Gastroesophageal sphincter (tissue), 4 donors: ENCODE measurements around the gene NRP2. TPM values are rescaled to one million over a fixed set of nuclear protein-coding genes. Genes with fewer than 3 reads are reported as not detected.

Experiments
- ATAC-seq: fragments of 150-250 bp; one replicate; pipeline ENCODE4 v1.9.1; 2016; ENCODE audit warnings: mild to moderate bottlenecking, moderate library complexity
- H3K27ac ChIP-seq, 4 donors: fragments of 200-600 bp; sonication (generic) in 3 of 4; 1 replicate in 3 of 4; 2 replicates in 1 of 4; pipeline ENCODE4 v1.5.1; 2016 to 2019
- H3K27me3 ChIP-seq: fragments of 200-600 bp; sonication (generic); one replicate; pipeline ENCODE4 v1.5.1; 2019
- H3K36me3 ChIP-seq, 2 donors: fragments of 200-600 bp; sonication (generic); one replicate each; pipeline ENCODE4 v1.5.1; 2019; ENCODE audit warnings: control low read depth in 1 of 2
- H3K4me1 ChIP-seq, 3 donors: fragments of 200-600 bp; sonication (generic); 1 replicate in 2 of 3; 2 replicates in 1 of 3; pipeline ENCODE4 v1.5.1; 2016 to 2019; ENCODE audit warnings: control low read depth in 2 of 3
- H3K4me3 ChIP-seq, 2 donors: fragments of 200-600 bp; sonication (generic); one replicate each; pipeline ENCODE4 v1.5.1; 2019; ENCODE audit warnings: mild to moderate bottlenecking in 1 of 2, moderate library complexity in 1 of 2
- H3K9me3 ChIP-seq, 3 donors: fragments of 200-600 bp; sonication (generic); one replicate each; pipeline ENCODE4 v1.5.1; 2017 to 2019; ENCODE audit warnings: control low read depth in 2 of 3
- EP300 ChIP-seq: sonication (generic); formaldehyde crosslinking; IDR thresholded peaks from one replicate; pipeline ENCODE4 v1.6.1; 2017; ENCODE audit warnings: antibody characterized with exemption, mild to moderate bottlenecking
- POLR2A ChIP-seq, 2 donors: fragments of 450-650 bp; IDR thresholded peaks; one replicate each; pipeline ENCODE4 v1.6.1; 2017; ENCODE audit warnings: antibody characterized with exemption in 2 of 2, mild to moderate bottlenecking in 2 of 2, moderate library complexity in 1 of 2
- POLR2AphosphoS5 ChIP-seq: sonication (generic); formaldehyde crosslinking; IDR thresholded peaks from one replicate; pipeline ENCODE4 v1.6.1; 2017; ENCODE audit warnings: antibody characterized with exemption
- WGBS, 2 donors: methylation state at CpG; one replicate each; pipeline ENCODE4 v1.1.5; 2018; ENCODE audit warnings: low coverage in 1 of 2; 5-methylcytosine and 5-hydroxymethylcytosine counted together
- total RNA-seq, 4 donors: library from RNA; depleted of rRNA; stranded (reverse); fragments of >200 nt; gene quantifications; one replicate each; pipeline ENCODE4 v1.1.0, GENCODE V29; 2016
- TF ChIP-seq, protein P1 (sequence below), 4 experiments: fragments of 200-600 bp in 2 of 4; fragments of 450-650 bp in 2 of 4; sonication (generic) in 1 of 4; IDR thresholded peaks; one replicate each; pipeline ENCODE4 v1.5.1; 2017 to 2019; ENCODE audit warnings: antibody characterized with exemption in 4 of 4, mild to moderate bottlenecking in 2 of 4, moderate library complexity in 2 of 4

Gene NRP2
- total RNA-seq, 4 donors from 2014 or later = 278 to 466 (median 371) TPM

DNA sequence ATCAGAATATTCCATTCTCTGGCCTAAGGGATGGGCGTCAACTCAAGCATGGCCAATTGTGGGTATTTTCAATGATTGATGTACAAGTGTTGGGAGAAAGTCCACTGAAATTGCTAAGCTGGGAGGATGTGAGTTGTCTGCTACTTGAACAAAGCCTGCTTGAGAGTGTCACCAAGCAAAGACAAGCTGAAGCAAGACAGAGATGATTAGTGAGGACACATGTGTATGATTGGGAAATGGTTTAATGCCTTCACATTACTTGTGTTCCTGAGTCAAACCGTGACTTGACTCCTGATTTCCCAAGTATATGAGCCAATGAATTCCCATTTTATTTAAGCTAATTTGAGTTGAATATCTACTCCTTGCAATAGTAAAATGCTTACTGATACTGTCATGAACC, 23.7 kb upstream of the NRP2 start:
- 83 to 100% methylated on average over 1 of the region's 2 CpGs for WGBS, 2 donors
- H3K36me3 ChIP-seq = no peaks in the 10 kb centered on the region
- TF ChIP-seq, protein P1, sequence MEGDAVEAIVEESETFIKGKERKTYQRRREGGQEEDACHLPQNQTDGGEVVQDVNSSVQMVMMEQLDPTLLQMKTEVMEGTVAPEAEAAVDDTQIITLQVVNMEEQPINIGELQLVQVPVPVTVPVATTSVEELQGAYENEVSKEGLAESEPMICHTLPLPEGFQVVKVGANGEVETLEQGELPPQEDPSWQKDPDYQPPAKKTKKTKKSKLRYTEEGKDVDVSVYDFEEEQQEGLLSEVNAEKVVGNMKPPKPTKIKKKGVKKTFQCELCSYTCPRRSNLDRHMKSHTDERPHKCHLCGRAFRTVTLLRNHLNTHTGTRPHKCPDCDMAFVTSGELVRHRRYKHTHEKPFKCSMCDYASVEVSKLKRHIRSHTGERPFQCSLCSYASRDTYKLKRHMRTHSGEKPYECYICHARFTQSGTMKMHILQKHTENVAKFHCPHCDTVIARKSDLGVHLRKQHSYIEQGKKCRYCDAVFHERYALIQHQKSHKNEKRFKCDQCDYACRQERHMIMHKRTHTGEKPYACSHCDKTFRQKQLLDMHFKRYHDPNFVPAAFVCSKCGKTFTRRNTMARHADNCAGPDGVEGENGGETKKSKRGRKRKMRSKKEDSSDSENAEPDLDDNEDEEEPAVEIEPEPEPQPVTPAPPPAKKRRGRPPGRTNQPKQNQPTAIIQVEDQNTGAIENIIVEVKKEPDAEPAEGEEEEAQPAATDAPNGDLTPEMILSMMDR (IDR thresholded peaks at IDR 0.05) = no peak
- TF ChIP-seq POLR2A (IDR thresholded peaks at IDR 0.05) (no peak), EP300 (no peak), POLR2AphosphoS5 (no peak)
- H3K9me3 ChIP-seq = no peaks in the 10 kb centered on the region
- ATAC-seq = no peak
- H3K4me3 ChIP-seq = no peak overlapping the region
- H3K27ac ChIP-seq = no peak overlapping the region
- peaks cover 0 to 13% (median 5%) of the 10 kb centered on the region in 3 donors for H3K4me1 ChIP-seq
- H3K27me3 ChIP-seq = no peaks in the 10 kb centered on the region

DNA sequence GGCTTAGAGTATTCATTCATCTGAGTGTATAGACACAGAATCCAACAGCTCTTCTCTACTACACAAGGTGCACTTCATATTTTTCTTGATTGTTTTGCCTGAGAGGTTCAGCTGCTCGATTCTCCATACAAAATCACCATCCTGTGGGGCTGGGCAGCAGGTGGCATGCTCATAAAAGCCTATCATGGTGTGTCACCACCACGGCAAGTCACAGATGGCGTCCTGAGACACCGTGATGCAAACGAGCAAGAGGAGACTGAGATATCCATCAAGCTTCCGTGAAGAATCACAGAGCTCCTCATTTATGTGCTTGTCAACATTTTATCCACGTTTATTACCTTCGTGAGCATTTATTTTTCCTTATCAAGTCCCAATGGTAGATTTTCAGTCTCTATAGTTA, 22.4 kb upstream of the NRP2 start:
- ATAC-seq = no peak
- no peak overlapping the region for H3K4me3 ChIP-seq
- WGBS, 2 donors = 88 to 95% methylated on average over 3 to 7 of the region's 8 CpGs
- no peaks in the 10 kb centered on the region for H3K9me3 ChIP-seq
- peaks cover 0 to 13% (median 5%) of the 10 kb centered on the region in 3 donors for H3K4me1 ChIP-seq
- no peak overlapping the region for H3K27ac ChIP-seq
- no peaks in the 10 kb centered on the region for H3K27me3 ChIP-seq
- no peaks in the 10 kb centered on the region for H3K36me3 ChIP-seq
- TF ChIP-seq, protein P1 (IDR thresholded peaks at IDR 0.05) = no peak
- TF ChIP-seq POLR2AphosphoS5 (no peak), POLR2A (IDR thresholded peaks at IDR 0.05) (no peak), EP300 (no peak)

DNA sequence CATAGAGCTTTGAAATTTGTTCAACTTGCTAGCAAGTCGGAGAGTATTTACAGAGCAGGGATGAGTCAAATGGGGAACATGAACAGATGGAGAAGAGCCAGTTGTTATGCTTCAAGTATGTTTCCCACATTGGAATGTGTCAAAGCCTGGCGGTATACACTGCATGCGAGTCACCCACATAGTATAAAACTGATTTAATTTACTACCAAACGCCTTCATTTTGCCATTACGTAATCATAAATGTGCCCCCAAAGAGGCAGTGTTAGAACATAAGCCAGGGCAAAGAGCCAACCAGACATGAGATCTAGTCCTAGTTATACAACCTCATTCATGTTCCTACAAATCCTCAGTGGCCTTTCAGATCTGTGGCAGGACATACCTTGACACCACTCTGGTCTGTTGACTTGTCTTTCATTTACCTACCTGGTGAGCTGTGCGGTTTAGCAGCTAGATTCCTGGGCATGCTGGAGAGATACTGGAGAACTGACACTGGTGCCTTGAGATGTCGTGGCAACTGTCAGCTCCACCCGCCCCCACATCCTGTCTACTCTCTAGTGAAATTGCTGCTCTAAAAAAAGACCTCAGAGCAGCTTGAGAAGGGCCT, 21.7 kb upstream of the NRP2 start:
- peak; percentile 51 for ATAC-seq

DNA sequence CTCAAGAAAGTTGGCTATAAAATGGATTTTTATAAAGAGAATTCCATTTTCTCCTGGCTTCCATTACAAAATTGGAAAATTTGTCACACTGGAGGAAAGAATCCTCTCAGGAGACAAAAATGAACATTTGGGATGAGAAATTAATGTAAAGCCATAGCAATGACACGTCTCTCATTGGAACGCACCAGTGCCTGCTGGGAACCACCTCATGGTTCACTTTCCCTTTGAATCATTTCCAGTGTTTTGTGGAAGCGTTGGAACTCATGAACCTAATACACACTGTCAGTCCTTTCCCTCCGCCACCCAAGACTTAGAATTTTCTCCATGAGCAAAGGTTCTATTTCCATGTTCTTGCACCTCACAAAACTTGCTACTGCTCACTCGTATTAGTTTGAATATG, 21.0 kb upstream of the NRP2 start:
- Histone ChIP-seq H3K27ac (peak overlapping the region in 2 of 4 donors; percentile 9 to 51), H3K4me3 (no peak overlapping the region), H3K27me3 (no peaks in the 10 kb centered on the region), H3K36me3 (no peaks in the 10 kb centered on the region), H3K9me3 (no peaks in the 10 kb centered on the region), H3K4me1 (peaks cover 0 to 12% (median 5%) of the 10 kb centered on the region in 3 donors)
- WGBS, 2 donors = 95 to 98% methylated on average over 5 of the region's 5 CpGs
- ATAC-seq = no peak
- no peak for TF ChIP-seq EP300
- TF ChIP-seq, protein P1 (IDR thresholded peaks at IDR 0.05) = no peak
- no peak for TF ChIP-seq POLR2AphosphoS5
- no peak for TF ChIP-seq POLR2A (IDR thresholded peaks at IDR 0.05)

More for the DNA sequence above, 21.7 kb upstream of the NRP2 start:
- 24 to 50% methylated on average over 5 to 8 of the region's 8 CpGs for WGBS, 2 donors
- Histone ChIP-seq H3K9me3 (no peaks in the 10 kb centered on the region), H3K36me3 (no peaks in the 10 kb centered on the region), H3K4me1 (peaks cover 0 to 13% (median 5%) of the 10 kb centered on the region in 3 donors), H3K4me3 (no peak overlapping the region), H3K27ac (peak overlapping the region in 2 of 4 donors; percentile 9 to 51), H3K27me3 (no peaks in the 10 kb centered on the region)
- TF ChIP-seq POLR2A (IDR thresholded peaks at IDR 0.05) = no peak
- no peak for TF ChIP-seq POLR2AphosphoS5
- TF ChIP-seq EP300 = no peak
- TF ChIP-seq, protein P1 (IDR thresholded peaks at IDR 0.05) = no peak
